Measurements from ENCODE around the gene COA6.

The COA6 gene

GRCh38 chr1:234326497-234327366, 46.5 kb upstream of the COA6 start:
- Histone ChIP-seq H3K23ac (ENCODE audit: low read depth, low read length, poor library complexity) (no peak overlapping the region), H3K14ac (ENCODE audit: low read length) (no peak overlapping the region), H3K9ac (ENCODE audit: low read depth, low read length, poor library complexity) (no peak overlapping the region), H3K27ac (replicated peaks; ENCODE audit: low read length) (no peak overlapping the region), H2BK15ac (ENCODE audit: low read length) (no peak overlapping the region), H2AFZ (ENCODE audit: low read length) (peak overlapping the region; percentile 77), H3K27me3 (ENCODE audit: control insufficient read depth in 3 of 3, insufficient read depth in 3 of 3, low read depth in 1 of 3, low read length in 3 of 3) (peaks cover 0 to 35% (median 0%) of the 10 kb centered on the region in 3 experiments), H2BK12ac (ENCODE audit: low read length) (no peak overlapping the region), H4K91ac (ENCODE audit: low read depth, low read length, poor library complexity) (no peak overlapping the region), H3K4ac (ENCODE audit: low read length) (no peak overlapping the region), H2BK5ac (ENCODE audit: low read length) (no peak overlapping the region), H4K8ac (ENCODE audit: low read depth, low read length) (no peak overlapping the region), H3K36me3 (replicated peaks in 1 of 2; ENCODE audit: control insufficient read depth in 2 of 2, insufficient read depth in 2 of 2, low read length in 2 of 2) (no peaks in the 10 kb centered on the region), H3K4me1 (ENCODE audit: control insufficient read depth in 2 of 2, insufficient read depth in 1 of 2, low read depth in 1 of 2, low read length in 2 of 2) (peaks cover 0 to 3% of the 10 kb centered on the region in 2 donors), H2BK120ac (ENCODE audit: low read depth, low read length) (no peak overlapping the region), H3K4me2 (ENCODE audit: insufficient read depth, low read length, poor library complexity, severe bottlenecking) (no peak overlapping the region), H3K79me1 (ENCODE audit: low read depth, low read length) (no peaks in the 10 kb centered on the region), H3K18ac (ENCODE audit: low read length) (no peak overlapping the region), H2AK5ac (ENCODE audit: low read depth, low read length) (no peak overlapping the region), H3K4me3 (ENCODE audit: low read length in 2 of 2) (no peak overlapping the region), H3K9me3 (replicated peaks in 1 of 2; ENCODE audit: control insufficient read depth in 2 of 2, insufficient read depth in 1 of 2, low read depth in 1 of 2, low read length in 2 of 2) (no peaks in the 10 kb centered on the region)
- WGBS, 2 donors (ENCODE audit: extremely low coverage in 2 of 2, insufficient read length in 2 of 2, insufficient replicate concordance in 1 of 2) = no CpG with 5 or more reads among the region's 20 CpGs
- DNase-seq (ENCODE audit: low spot score) = peak; percentile 56

GRCh38 chr1:234327577-234328164, 45.6 kb upstream of the COA6 start:
- H2BK12ac ChIP-seq (ENCODE audit: low read length) = no peak overlapping the region
- H2BK15ac ChIP-seq (ENCODE audit: low read length) = no peak overlapping the region
- H2AK5ac ChIP-seq (ENCODE audit: low read depth, low read length) = no peak overlapping the region
- no peak overlapping the region for H3K4ac ChIP-seq (ENCODE audit: low read length)
- no peaks in the 10 kb centered on the region for H3K9me3 ChIP-seq (replicated peaks in 1 of 2; ENCODE audit: control insufficient read depth in 2 of 2, insufficient read depth in 1 of 2, low read depth in 1 of 2, low read length in 2 of 2)
- DNase-seq (ENCODE audit: low spot score) = no peak
- no peaks in the 10 kb centered on the region for H3K36me3 ChIP-seq (replicated peaks in 1 of 2; ENCODE audit: control insufficient read depth in 2 of 2, insufficient read depth in 2 of 2, low read length in 2 of 2)
- H2BK120ac ChIP-seq (ENCODE audit: low read depth, low read length) = no peak overlapping the region
- H3K4me1 ChIP-seq (ENCODE audit: control insufficient read depth in 2 of 2, insufficient read depth in 1 of 2, low read depth in 1 of 2, low read length in 2 of 2) = peaks cover 0 to 3% of the 10 kb centered on the region in 2 donors
- H3K14ac ChIP-seq (ENCODE audit: low read length) = no peak overlapping the region
- H2BK5ac ChIP-seq (ENCODE audit: low read length) = no peak overlapping the region
- no peak overlapping the region for H4K91ac ChIP-seq (ENCODE audit: low read depth, low read length, poor library complexity)
- no peak overlapping the region for H3K18ac ChIP-seq (ENCODE audit: low read length)
- no peak overlapping the region for H3K23ac ChIP-seq (ENCODE audit: low read depth, low read length, poor library complexity)
- no CpG with 5 or more reads among the region's 9 CpGs for WGBS, 2 donors (ENCODE audit: extremely low coverage in 2 of 2, insufficient read length in 2 of 2, insufficient replicate concordance in 1 of 2)
- H3K27ac ChIP-seq (replicated peaks; ENCODE audit: low read length) = no peak overlapping the region
- no peak overlapping the region for H2AFZ ChIP-seq (ENCODE audit: low read length)
- peaks cover 0 to 30% (median 0%) of the 10 kb centered on the region in 3 experiments for H3K27me3 ChIP-seq (ENCODE audit: control insufficient read depth in 3 of 3, insufficient read depth in 3 of 3, low read depth in 1 of 3, low read length in 3 of 3)
- no peak overlapping the region for H4K8ac ChIP-seq (ENCODE audit: low read depth, low read length)
- no peaks in the 10 kb centered on the region for H3K79me1 ChIP-seq (ENCODE audit: low read depth, low read length)
- H3K4me2 ChIP-seq (ENCODE audit: insufficient read depth, low read length, poor library complexity, severe bottlenecking) = no peak overlapping the region
- H3K4me3 ChIP-seq (ENCODE audit: low read length in 2 of 2) = no peak overlapping the region
- no peak overlapping the region for H3K9ac ChIP-seq (ENCODE audit: low read depth, low read length, poor library complexity)

- peaks cover 0 to 13% (median 0%) of the 10 kb centered on the region in 3 experiments for H3K27me3 ChIP-seq (ENCODE audit: control insufficient read depth in 3 of 3, insufficient read depth in 3 of 3, low read depth in 1 of 3, low read length in 3 of 3)
- no peak overlapping the region for H2BK5ac ChIP-seq (ENCODE audit: low read length)
- H4K91ac ChIP-seq (ENCODE audit: low read depth, low read length, poor library complexity) = no peak overlapping the region
- H2BK120ac ChIP-seq (ENCODE audit: low read depth, low read length) = no peak overlapping the region
- H3K27ac ChIP-seq (replicated peaks; ENCODE audit: low read length) = no peak overlapping the region
- H3K18ac ChIP-seq (ENCODE audit: low read length) = no peak overlapping the region
- no peak overlapping the region for H2BK15ac ChIP-seq (ENCODE audit: low read length)
- WGBS, 2 donors (ENCODE audit: extremely low coverage in 2 of 2, insufficient read length in 2 of 2, insufficient replicate concordance in 1 of 2) = no CpG with 5 or more reads among the region's 4 CpGs
- H3K4me3 ChIP-seq (ENCODE audit: low read length in 2 of 2) = no peak overlapping the region
- H3K4ac ChIP-seq (ENCODE audit: low read length) = no peak overlapping the region
- H3K4me1 ChIP-seq (ENCODE audit: control insufficient read depth in 2 of 2, insufficient read depth in 1 of 2, low read depth in 1 of 2, low read length in 2 of 2) = peaks cover 0 to 3% of the 10 kb centered on the region in 2 donors
- no peak overlapping the region for H3K23ac ChIP-seq (ENCODE audit: low read depth, low read length, poor library complexity)
- no peak overlapping the region for H3K4me2 ChIP-seq (ENCODE audit: insufficient read depth, low read length, poor library complexity, severe bottlenecking)
- no peak overlapping the region for H2AK5ac ChIP-seq (ENCODE audit: low read depth, low read length)
- no peaks in the 10 kb centered on the region for H3K9me3 ChIP-seq (replicated peaks in 1 of 2; ENCODE audit: control insufficient read depth in 2 of 2, insufficient read depth in 1 of 2, low read depth in 1 of 2, low read length in 2 of 2)
- no peak overlapping the region for H4K8ac ChIP-seq (ENCODE audit: low read depth, low read length)
- H3K36me3 ChIP-seq (replicated peaks in 1 of 2; ENCODE audit: control insufficient read depth in 2 of 2, insufficient read depth in 2 of 2, low read length in 2 of 2) = no peaks in the 10 kb centered on the region
- H3K14ac ChIP-seq (ENCODE audit: low read length) = no peak overlapping the region
- H3K9ac ChIP-seq (ENCODE audit: low read depth, low read length, poor library complexity) = no peak overlapping the region
- no peaks in the 10 kb centered on the region for H3K79me1 ChIP-seq (ENCODE audit: low read depth, low read length)
- H2BK12ac ChIP-seq (ENCODE audit: low read length) = no peak overlapping the region
- no peak for DNase-seq (ENCODE audit: low spot score)
- no peak overlapping the region for H2AFZ ChIP-seq (ENCODE audit: low read length)
Measured at GRCh38 chr1:234330843-234331215, 42.4 kb upstream of the COA6 start.

- no peak overlapping the region for H2AFZ ChIP-seq (ENCODE audit: low read length)
- peaks cover 0 to 3% of the 10 kb centered on the region in 2 donors for H3K4me1 ChIP-seq (ENCODE audit: control insufficient read depth in 2 of 2, insufficient read depth in 1 of 2, low read depth in 1 of 2, low read length in 2 of 2)
- no CpG with 5 or more reads among the region's 2 CpGs for WGBS, 2 donors (ENCODE audit: extremely low coverage in 2 of 2, insufficient read length in 2 of 2, insufficient replicate concordance in 1 of 2)
- no peak overlapping the region for H3K4me3 ChIP-seq (ENCODE audit: low read length in 2 of 2)
- no peak overlapping the region for H2BK5ac ChIP-seq (ENCODE audit: low read length)
- H3K36me3 ChIP-seq (replicated peaks in 1 of 2; ENCODE audit: control insufficient read depth in 2 of 2, insufficient read depth in 2 of 2, low read length in 2 of 2) = no peaks in the 10 kb centered on the region
- peaks cover 0 to 8% (median 0%) of the 10 kb centered on the region in 3 experiments for H3K27me3 ChIP-seq (ENCODE audit: control insufficient read depth in 3 of 3, insufficient read depth in 3 of 3, low read depth in 1 of 3, low read length in 3 of 3)
- H3K27ac ChIP-seq (replicated peaks; ENCODE audit: low read length) = no peak overlapping the region
- no peak overlapping the region for H3K4me2 ChIP-seq (ENCODE audit: insufficient read depth, low read length, poor library complexity, severe bottlenecking)
- no peak overlapping the region for H3K9ac ChIP-seq (ENCODE audit: low read depth, low read length, poor library complexity)
- no peak overlapping the region for H3K18ac ChIP-seq (ENCODE audit: low read length)
- H4K8ac ChIP-seq (ENCODE audit: low read depth, low read length) = no peak overlapping the region
- H2BK120ac ChIP-seq (ENCODE audit: low read depth, low read length) = no peak overlapping the region
- H2BK15ac ChIP-seq (ENCODE audit: low read length) = no peak overlapping the region
- H3K79me1 ChIP-seq (ENCODE audit: low read depth, low read length) = no peaks in the 10 kb centered on the region
- DNase-seq (ENCODE audit: low spot score) = no peak
- no peak overlapping the region for H2BK12ac ChIP-seq (ENCODE audit: low read length)
- no peak overlapping the region for H3K14ac ChIP-seq (ENCODE audit: low read length)
- H3K4ac ChIP-seq (ENCODE audit: low read length) = no peak overlapping the region
- no peak overlapping the region for H3K23ac ChIP-seq (ENCODE audit: low read depth, low read length, poor library complexity)
- H2AK5ac ChIP-seq (ENCODE audit: low read depth, low read length) = no peak overlapping the region
- H4K91ac ChIP-seq (ENCODE audit: low read depth, low read length, poor library complexity) = no peak overlapping the region
- no peaks in the 10 kb centered on the region for H3K9me3 ChIP-seq (replicated peaks in 1 of 2; ENCODE audit: control insufficient read depth in 2 of 2, insufficient read depth in 1 of 2, low read depth in 1 of 2, low read length in 2 of 2)
Measured at GRCh38 chr1:234331507-234331906, 41.7 kb upstream of the COA6 start.

Data from neuronal stem cell (in vitro differentiated cells).